IMR-90 (cell line): ENCODE data around the gene FAF1. TPM values are rescaled to one million over a fixed set of nuclear protein-coding genes. Genes with fewer than 3 reads are reported as not detected.

Experiments
- ATAC-seq: fragments of 200-7000 bp; cut with Tn5 transposase; 2 replicates; pipeline ENCODE4 v1.9.1; 2020; ENCODE audit warnings: low read depth, mild to moderate bottlenecking, moderate library complexity
- BruUV-seq: library from RNA; stranded (reverse); fragments of 400-500 nt; replicated peaks from 2 replicates; lab custom pipeline; 2021; lab: Mats Ljungman, UMichigan
- CTCF ChIA-PET: fragments of 300-600 bp; formaldehyde crosslinking; extraction: SDS; loops from one replicate; lab custom pipeline; 2021; ENCODE audit warnings: antibody characterized with exemption; lab: Yijun Ruan, JAX
- POLR2A ChIA-PET: fragments of 300-600 bp; sonication (Branson Sonifier 250); formaldehyde crosslinking; loops from one replicate; lab custom pipeline; 2022; ENCODE audit warnings: antibody characterized with exemption; ENCODE audit not compliant: unreplicated experiment; lab: Charles Lee
- DNase-seq: peaks from one replicate; pipeline ENCODE4 v3.0.0; 2013
- H2AFZ ChIP-seq: replicated peaks from 2 replicates; pipeline ENCODE3; 2013; ENCODE audit warnings: low read length, mild to moderate bottlenecking; ENCODE audit not compliant: poor library complexity
- H2AK5ac ChIP-seq: 2 replicates; pipeline ENCODE4 v1.6.1; 2013; ENCODE audit warnings: low read depth, low read length, inconsistent platforms
- H2AK9ac ChIP-seq: replicated peaks from 2 replicates; pipeline ENCODE3; 2013; ENCODE audit warnings: mild to moderate bottlenecking, low read depth, low read length, moderate library complexity; ENCODE audit not compliant: poor library complexity
- H2BK120ac ChIP-seq: 2 replicates; pipeline ENCODE4 v1.6.1; 2013; ENCODE audit warnings: low read depth, low read length, inconsistent platforms
- H2BK15ac ChIP-seq: 3 replicates; pipeline ENCODE4 v1.6.1; 2013; ENCODE audit warnings: low read depth, low read length, inconsistent platforms
- H2BK20ac ChIP-seq: 2 replicates; pipeline ENCODE4 v1.6.1; 2013; ENCODE audit warnings: low read depth, mild to moderate bottlenecking, inconsistent platforms, low read length, moderate library complexity
- H2BK5ac ChIP-seq: 2 replicates; pipeline ENCODE4 v1.6.1; 2013; ENCODE audit warnings: mild to moderate bottlenecking, low read depth, low read length, inconsistent platforms; ENCODE audit not compliant: poor library complexity, severe bottlenecking
- H3K14ac ChIP-seq: replicated peaks from 2 replicates; pipeline ENCODE4 v1.6.1; 2013; ENCODE audit warnings: low read depth, low read length, inconsistent platforms
- H3K18ac ChIP-seq: 2 replicates; pipeline ENCODE4 v1.6.1; 2013; ENCODE audit warnings: low read depth, low read length, control low read depth
- H3K23ac ChIP-seq: 2 replicates; pipeline ENCODE4 v1.6.1; 2013; ENCODE audit warnings: low read depth, low read length, inconsistent platforms
- H3K27ac ChIP-seq: 2 replicates; pipeline ENCODE4 v1.5.1; 2013; ENCODE audit warnings: mild to moderate bottlenecking, control low read depth, low read length; ENCODE audit not compliant: insufficient read depth
- H3K27me3 ChIP-seq: 2 replicates; pipeline ENCODE4 v1.6.1; 2013; ENCODE audit warnings: low read length; ENCODE audit not compliant: control insufficient read depth, insufficient read depth
- H3K36me3 ChIP-seq: 2 replicates; pipeline ENCODE4 v1.6.1; 2013; ENCODE audit warnings: low read length, mixed read lengths; ENCODE audit not compliant: control insufficient read depth, insufficient read depth
- H3K4ac ChIP-seq: 2 replicates; pipeline ENCODE4 v1.6.1; 2013; ENCODE audit warnings: low read depth, low read length, inconsistent platforms
- H3K4me1 ChIP-seq: 2 replicates; pipeline ENCODE4 v1.6.1; 2013; ENCODE audit warnings: low read length, mixed read lengths; ENCODE audit not compliant: control insufficient read depth, insufficient read depth
- H3K4me2 ChIP-seq: 2 replicates; pipeline ENCODE4 v1.6.1; 2013; ENCODE audit warnings: low read depth, mild to moderate bottlenecking, control low read depth, low read length, moderate library complexity
- H3K4me3 ChIP-seq: 2 replicates; pipeline ENCODE4 v1.5.1; 2013; ENCODE audit warnings: low read depth, mild to moderate bottlenecking, control low read depth, low read length, moderate library complexity; ENCODE audit not compliant: insufficient read depth
- H3K56ac ChIP-seq: 2 replicates; pipeline ENCODE4 v1.6.1; 2013; ENCODE audit warnings: low read length, inconsistent platforms; ENCODE audit not compliant: insufficient read depth; ENCODE audit errors: extremely low read depth
- H3K79me1 ChIP-seq, 2 experiments: 2 replicates each; pipeline ENCODE4 v1.6.1; 2013; ENCODE audit warnings: low read length in 2 of 2, inconsistent platforms in 1 of 2, low read depth in 1 of 2
- H3K9ac ChIP-seq: 2 replicates; pipeline ENCODE4 v1.6.1; 2013; ENCODE audit warnings: low read depth, low read length, control low read depth
- H3K9me1 ChIP-seq: 2 replicates; pipeline ENCODE4 v1.6.1; 2013; ENCODE audit warnings: low read length, inconsistent platforms; ENCODE audit not compliant: insufficient read depth
- H3K9me3 ChIP-seq: 2 replicates; pipeline ENCODE4 v1.6.1; 2013; ENCODE audit warnings: low read length; ENCODE audit not compliant: control insufficient read depth, insufficient read depth
- H4K20me1 ChIP-seq: 2 replicates; pipeline ENCODE4 v1.6.1; 2013; ENCODE audit warnings: low read length, inconsistent platforms; ENCODE audit not compliant: insufficient read depth
- H4K5ac ChIP-seq: 2 replicates; pipeline ENCODE4 v1.6.1; 2013; ENCODE audit warnings: mild to moderate bottlenecking, low read depth, low read length, control low read depth
- H4K8ac ChIP-seq, 2 experiments: 2 replicates each; pipeline ENCODE4 v1.6.1; 2013; ENCODE audit warnings: low read depth in 2 of 2, low read length in 2 of 2, control low read depth in 1 of 2, inconsistent platforms in 1 of 2
- H4K91ac ChIP-seq: 2 replicates; pipeline ENCODE4 v1.6.1; 2013; ENCODE audit warnings: low read depth, low read length, inconsistent platforms; ENCODE audit not compliant: insufficient read depth
- CHD1 ChIP-seq: IDR thresholded peaks from 2 replicates; pipeline ENCODE4 v1.6.1; 2012; ENCODE audit warnings: low read depth, low read length, improper control_type of control experiment
- MAFK ChIP-seq: IDR thresholded peaks from 2 replicates; pipeline ENCODE4 v1.6.1; 2012; ENCODE audit warnings: low read depth, low read length, improper control_type of control experiment
- WGBS, 2 experiments: methylation state at CpG; one replicate each; pipeline versions ENCODE4 v1.1.5 to v1.1.7; 2013; ENCODE audit warnings: missing lambda C conversion rate in 2 of 2; ENCODE audit not compliant: insufficient read length in 1 of 2; ENCODE audit errors: extremely low coverage in 2 of 2; 5-methylcytosine and 5-hydroxymethylcytosine counted together
- dilution Hi-C: fragments of 300-500 bp; cut with HindIII; formaldehyde crosslinking; loops from one replicate; pipeline ENCODE4 v1.14.3; 2018; ENCODE audit warnings: low sequenced_read_pairs; ENCODE audit not compliant: unreplicated experiment
- in situ Hi-C: fragments of 300-500 bp; cut with MboI; formaldehyde crosslinking; loops from 3 replicates; pipeline ENCODE4 v1.14.3; 2019; ENCODE audit warnings: low sequenced_read_pairs, inconsistent platforms, mixed read lengths
- intact Hi-C: fragments of 100-400 bp; cut with micrococcal nuclease; formaldehyde crosslinking; loops from 2 replicates; pipeline ENCODE4 v1.10.0; 2022
- polyA plus RNA-seq, 3 experiments: library from polyadenylated mRNA; depleted of rRNA; stranded (reverse); fragments of >200 nt; gene quantifications; 2 replicates each; pipeline ENCODE4 v1.2.3, GENCODE V29; 2012; ENCODE audit warnings: low replicate concordance in 1 of 3
- total RNA-seq: library from RNA; depleted of rRNA; stranded (reverse); fragments of >200 nt; gene quantifications from 2 replicates; pipeline ENCODE4 v1.2.3, GENCODE V29; 2012

FAF1 gene
- total and polyA plus RNA-seq, 2 of the 4 experiments (the other 2 are of a cell fraction), result 18.8 to 72.9 TPM

DNA sequence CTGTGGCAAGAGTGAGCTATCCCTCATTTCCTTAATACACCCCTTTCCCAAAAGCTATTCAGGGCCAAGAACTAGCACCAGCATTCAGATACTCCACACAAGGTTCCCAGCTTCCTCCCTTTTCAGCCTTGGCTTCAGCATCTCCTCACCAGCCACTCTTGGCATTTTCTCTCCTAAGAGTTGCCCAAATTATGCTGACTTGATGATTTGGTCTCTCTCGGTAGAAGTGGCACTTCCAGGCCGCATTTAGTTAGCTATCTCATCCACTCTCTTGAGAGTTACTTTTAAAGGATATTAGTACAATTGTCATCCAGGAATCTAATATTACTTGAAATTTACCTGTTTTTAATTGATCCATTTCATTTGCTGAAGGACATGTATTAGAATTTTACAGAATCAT, 337.8 kb downstream of the FAF1 start:
- intact Hi-C loops, result no loop called here
- no peaks in the 10 kb centered on the region for H3K9me3 ChIP-seq
- H3K4ac ChIP-seq, result no peak overlapping the region
- H3K9ac ChIP-seq, result no peak overlapping the region
- TF ChIP-seq MAFK (peak; percentile 62), CHD1 (no peak)
- H3K4me1 ChIP-seq, result peaks cover 3% of the 10 kb centered on the region
- H3K27ac ChIP-seq, result no peak overlapping the region
- ATAC-seq (no peak), DNase-seq (no peak)
- in situ Hi-C loops, result loop anchor here (10.0 kb wide), 1 partner anchor 83 kb away; no protein-coding TSS in a partner anchor
- ChIA-PET CTCF (interaction anchor here (1.9 kb wide), 1 partner anchor 81 kb away, joined by 8 read pairs; no protein-coding TSS in a partner anchor), POLR2A (no interaction called here)
- H4K8ac ChIP-seq, result no peak overlapping the region
- H3K56ac ChIP-seq, result no peak overlapping the region
- no peak overlapping the region for H3K18ac ChIP-seq
- H2AK5ac ChIP-seq, result no peak overlapping the region
- H4K5ac ChIP-seq, result no peak overlapping the region
- BruUV-seq, result no TSS peak
- H3K36me3 ChIP-seq, result no peaks in the 10 kb centered on the region
- H2AFZ ChIP-seq, result no peak overlapping the region
- H3K23ac ChIP-seq, result no peak overlapping the region
- no peaks in the 10 kb centered on the region for H3K27me3 ChIP-seq
- H2BK15ac ChIP-seq, result no peak overlapping the region
- no peaks in the 10 kb centered on the region for H3K9me1 ChIP-seq
- H2AK9ac ChIP-seq, result no peak overlapping the region
- H3K79me1 ChIP-seq, result no peaks in the 10 kb centered on the region
- no CpG with 5 or more reads among the region's 2 CpGs for WGBS, 2 experiments
- H3K14ac ChIP-seq, result no peak overlapping the region
- H2BK20ac ChIP-seq, result no peak overlapping the region
- H4K20me1 ChIP-seq, result no peaks in the 10 kb centered on the region
- no peak overlapping the region for H3K4me3 ChIP-seq
- no peak overlapping the region for H2BK5ac ChIP-seq
- no peak overlapping the region for H3K4me2 ChIP-seq
- no peak overlapping the region for H2BK120ac ChIP-seq
- no peak overlapping the region for H4K91ac ChIP-seq
- dilution Hi-C loops, result no loop called here
